Stimulated activated CD8-positive, alpha-beta memory T cell treated with anti-CD3 and anti-CD28 coated beads, Interleukin-4, amount 100 ng/mL, for 4 hours (primary cell): Measurements from ENCODE around the gene FTCD.
"Not testable (repeated sequence)": the region's sequence is repeated elsewhere in the genome, so short reads cannot be mapped to it uniquely, and the experiment has no call there.

ENCODE experiments used
- DNase-seq, 2 donors: peaks; one replicate each; pipeline ENCODE4 v3.0.0-alpha.2; 2020; ENCODE audit warnings: low read depth in 2 of 2, low spot score in 1 of 2

The FTCD gene

GRCh38 chr21:46171996-46172862 is 16.9 kb upstream of the FTCD start:
- DNase-seq, result no peak

DNA sequence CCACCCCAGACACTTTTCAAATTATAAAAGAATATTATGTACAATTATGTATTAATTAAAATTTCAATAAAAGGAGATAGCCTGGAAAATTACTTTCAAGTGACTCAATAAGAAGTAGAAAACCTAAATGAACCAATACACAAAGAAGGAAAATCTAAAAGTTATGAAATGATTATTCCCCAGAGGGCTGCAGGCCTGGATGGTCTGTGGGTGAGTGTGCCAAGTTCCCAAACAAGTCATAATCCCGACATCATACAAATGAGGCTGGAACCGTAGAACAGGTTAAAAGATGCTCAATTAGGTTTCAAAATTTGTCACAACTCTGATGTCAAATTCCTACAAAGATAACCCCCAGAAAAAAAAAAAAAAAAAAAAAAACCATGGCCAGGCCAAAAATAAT is 16.2 kb upstream of the FTCD start:
- no peak for DNase-seq

- DNase-seq, result not testable (repeated sequence)
Measured at GRCh38 chr21:46170436-46171193, 15.2 kb upstream of the FTCD start.

- no peak for DNase-seq
Measured at GRCh38 chr21:46168659-46169386, 13.4 kb upstream of the FTCD start.

GRCh38 chr21:46168238-46168637 is 12.9 kb upstream of the FTCD start:
- DNase-seq, result no peak

DNA sequence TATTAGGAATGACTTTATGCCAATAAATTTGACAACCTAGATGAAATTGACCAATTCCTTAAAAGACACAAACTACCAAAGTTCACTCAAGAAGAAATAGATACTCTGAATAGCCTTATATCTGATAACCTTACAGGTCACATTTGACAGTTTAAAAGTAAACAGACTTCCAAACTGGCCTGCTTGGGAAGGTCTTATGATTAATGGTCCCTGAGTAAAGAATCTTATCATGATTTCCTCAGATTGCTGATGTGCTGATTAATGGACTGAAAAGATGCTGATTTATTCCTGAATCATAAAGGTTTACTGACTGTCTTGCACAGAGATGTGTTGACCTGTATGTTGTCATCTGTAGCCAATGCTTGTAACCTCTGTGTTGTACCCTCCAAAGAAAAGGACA is 9.7 kb upstream of the FTCD start:
- DNase-seq, result no peak

DNA sequence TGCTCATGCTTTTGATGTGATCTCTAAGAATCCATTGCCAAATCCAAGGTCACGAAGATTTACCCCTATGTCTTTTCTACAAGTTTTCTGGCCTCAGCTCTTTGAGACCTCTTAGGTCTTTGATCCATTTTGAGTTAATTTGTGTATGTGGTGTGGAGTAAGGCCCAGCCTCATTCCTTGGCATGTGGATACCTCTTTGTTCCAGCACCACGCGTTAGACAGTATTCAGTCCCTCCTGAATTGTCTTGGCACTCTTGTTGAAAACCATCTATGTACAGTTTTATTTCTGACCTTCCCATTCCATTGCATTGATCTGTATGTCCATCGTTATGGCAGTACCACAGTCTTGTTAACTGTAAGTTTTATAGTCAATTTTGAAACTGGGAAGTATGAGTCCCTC is 8.0 kb upstream of the FTCD start:
- DNase-seq, result no peak

DNA sequence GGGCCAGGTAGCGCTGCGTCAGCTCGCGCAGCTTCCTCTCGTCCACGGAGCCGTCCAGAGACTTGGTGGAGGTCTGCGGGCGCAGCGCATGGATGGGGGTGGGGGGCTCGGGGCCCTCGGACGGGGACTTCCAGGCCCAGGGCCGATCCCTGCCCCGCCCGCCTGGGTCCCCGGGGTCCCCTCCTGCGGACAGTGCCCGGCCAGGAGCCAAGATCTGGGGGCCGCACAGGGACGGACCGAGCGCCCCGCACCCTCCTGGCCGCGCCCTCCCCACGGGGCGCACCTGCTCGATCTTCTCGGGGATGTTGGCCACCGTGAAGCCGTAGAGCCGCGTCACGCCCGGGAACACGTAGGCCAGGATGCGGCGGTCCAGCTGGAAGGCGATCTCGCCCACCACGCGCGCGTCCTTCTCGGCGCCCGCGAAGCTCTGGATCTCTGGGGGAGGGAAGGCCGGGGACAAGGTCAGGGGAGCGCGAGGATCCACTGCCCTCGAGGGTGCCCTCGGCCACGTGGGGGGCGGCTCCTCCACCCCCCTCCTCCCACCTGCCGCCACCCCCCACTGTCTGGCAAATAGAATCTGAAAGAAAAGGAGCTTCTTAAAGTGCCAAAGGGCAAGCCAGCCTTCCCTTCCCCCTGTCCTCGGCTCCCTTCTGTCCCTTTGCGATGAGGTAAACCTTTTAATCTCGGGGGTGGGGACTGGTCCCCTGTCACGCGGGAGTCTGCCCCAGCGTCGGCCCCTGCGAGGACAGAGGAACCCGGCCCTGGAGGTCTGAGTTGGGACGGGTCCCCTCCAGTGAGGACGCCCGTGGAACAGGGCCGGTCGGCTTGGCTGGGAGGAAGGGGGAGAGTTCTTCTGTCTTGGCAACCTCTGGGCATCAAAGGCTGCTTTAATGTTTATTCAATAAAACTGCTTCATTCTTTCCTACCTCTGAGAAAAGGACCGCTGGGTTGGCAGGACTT is 6.5 kb upstream of the FTCD start:
- no peak for DNase-seq

DNA sequence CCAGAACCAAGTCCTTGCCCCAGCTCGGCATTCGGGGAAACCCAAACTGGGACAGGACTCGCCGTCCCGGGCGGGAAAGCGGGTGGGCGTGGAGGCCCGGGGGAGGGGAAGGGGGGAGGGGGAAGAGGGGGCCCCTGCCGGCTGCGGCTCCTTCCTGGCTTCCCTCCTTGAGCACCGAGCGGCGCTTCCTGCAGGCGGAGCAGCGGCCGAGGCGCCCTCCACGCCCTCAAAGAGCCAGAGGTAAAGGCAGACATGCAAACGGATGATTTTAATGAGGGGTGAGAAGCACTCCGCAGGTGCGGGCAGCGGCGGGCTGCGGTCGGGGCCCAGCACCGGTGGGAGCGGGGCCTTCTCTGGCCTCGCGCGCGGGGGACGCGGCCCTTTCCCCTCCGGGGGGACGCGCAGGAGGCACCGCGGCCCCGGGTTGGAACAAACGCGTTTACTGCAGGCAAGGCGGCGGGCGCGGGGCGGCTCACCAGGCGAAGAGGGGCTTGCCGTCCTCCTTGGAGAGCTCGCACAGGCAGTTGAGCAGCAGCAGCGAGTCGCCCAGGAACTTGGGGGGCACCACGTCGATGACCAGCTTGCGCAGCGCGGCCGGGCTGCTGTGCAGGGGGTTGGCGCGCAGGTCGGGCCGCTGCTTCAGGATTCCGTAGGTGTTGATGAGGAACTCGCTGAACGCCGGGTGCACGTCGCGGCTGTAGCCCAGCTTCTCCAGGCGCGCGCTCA is 5.7 kb upstream of the FTCD start:
- no peak for DNase-seq

DNA sequence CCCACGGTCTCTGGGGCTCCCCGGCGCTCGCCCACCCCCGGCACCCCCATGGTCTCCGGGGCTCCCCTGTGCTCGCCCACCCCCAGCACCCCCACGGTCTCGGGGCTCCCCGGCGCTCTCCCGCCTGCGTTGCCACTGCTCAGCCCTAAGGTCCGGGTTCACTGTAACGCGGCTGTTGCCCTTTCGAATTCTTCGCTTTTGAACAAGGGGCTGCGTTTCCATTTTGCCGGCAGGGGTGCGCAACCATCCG is 5.2 kb upstream of the FTCD start:
- DNase-seq, result no peak

- DNase-seq, result no peak
Measured at GRCh38 chr21:46159841-46160656, 4.7 kb upstream of the FTCD start.

- no peak for DNase-seq
Measured at GRCh38 chr21:46159390-46159789, 4.0 kb upstream of the FTCD start.

GRCh38 chr21:46158666-46159300 is 3.4 kb upstream of the FTCD start:
- DNase-seq, result no peak

- DNase-seq, result no peak
Measured at GRCh38 chr21:46157987-46158451, 2.6 kb upstream of the FTCD start.

DNA sequence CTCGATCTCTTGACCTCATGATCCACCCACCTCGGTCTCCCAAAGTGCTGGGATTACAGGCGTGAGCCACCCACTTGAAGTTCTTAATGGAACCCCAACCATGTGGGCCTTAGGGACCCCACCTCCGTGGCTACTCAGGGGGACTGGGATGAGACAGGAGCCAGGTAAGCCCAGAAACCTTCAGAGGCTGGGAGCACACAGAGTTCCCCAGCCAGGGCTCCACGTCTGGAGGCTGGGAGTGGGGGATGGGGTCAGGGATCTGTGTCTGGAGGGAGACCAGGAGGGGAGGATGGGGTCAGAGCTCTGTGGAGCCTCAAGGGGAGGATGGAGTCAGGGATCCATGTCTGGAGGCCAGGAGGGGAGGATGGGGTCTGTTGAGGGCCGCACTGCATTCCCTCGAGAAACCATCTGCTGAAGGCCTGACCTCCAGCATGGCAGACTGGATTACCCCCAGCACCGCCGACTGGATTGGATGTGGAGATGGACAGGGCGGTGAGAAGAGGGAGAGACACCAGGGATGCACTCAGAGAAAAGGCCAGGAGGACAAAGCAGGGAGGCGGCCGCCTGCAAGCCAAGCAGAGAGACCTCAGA is 2.1 kb upstream of the FTCD start:
- no peak for DNase-seq

- no peak for DNase-seq
Measured at GRCh38 chr21:46156678-46157077, 1.3 kb upstream of the FTCD start.

DNA sequence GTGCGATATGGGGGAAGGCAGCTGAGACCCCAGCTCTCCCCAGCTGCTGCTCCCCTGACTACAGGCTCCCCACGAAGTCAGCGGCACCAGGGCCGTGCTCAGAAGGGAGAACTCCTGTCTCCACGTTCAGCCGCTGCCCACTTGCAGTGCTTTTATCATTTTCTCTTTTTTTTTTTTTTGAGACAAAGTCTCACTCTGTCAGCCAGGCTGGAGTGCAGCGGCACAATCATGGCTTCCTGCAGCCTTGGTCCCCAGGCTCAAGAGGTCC is 933 bp upstream of the FTCD start:
- no peak for DNase-seq

GRCh38 chr21:46154955-46155513 is 345 bp downstream of the FTCD start:
- no peak for DNase-seq
